GM18505 (cell line): ENCODE results near the gene ANTXR2.

Experiments used
- ATAC-seq: cut with Tn5 transposase; IDR thresholded peaks from one replicate; pipeline ENCODE4 v1.9.1; 2021; ENCODE audit not compliant: unreplicated experiment
- POLR2A ChIP-seq: IDR thresholded peaks from 4 replicates; pipeline ENCODE4 v1.6.1; 2011; ENCODE audit warnings: borderline replicate concordance; ENCODE audit not compliant: insufficient read depth, insufficient read length; ENCODE audit errors: extremely low read depth

The ANTXR2 gene

GRCh38 chr4:80043541-80043940, 29.5 kb downstream of the ANTXR2 start:
- no peak for ATAC-seq

GRCh38 chr4:80042821-80043220, 30.2 kb downstream of the ANTXR2 start:
- no peak for ATAC-seq
- no peak for TF ChIP-seq POLR2A

More at GRCh38 chr4:80043541-80043940, 29.5 kb downstream of the ANTXR2 start:
- no peak for TF ChIP-seq POLR2A

- no peak for ATAC-seq
- TF ChIP-seq POLR2A, result no peak
Measured at GRCh38 chr4:80037864-80038263, 35.2 kb downstream of the ANTXR2 start.

- no peak for ATAC-seq
Measured at GRCh38 chr4:80036949-80037685, 35.9 kb downstream of the ANTXR2 start.

GRCh38 chr4:80036306-80036705, 36.7 kb downstream of the ANTXR2 start:
- no peak for TF ChIP-seq POLR2A
- ATAC-seq, result no peak

More at GRCh38 chr4:80036949-80037685, 35.9 kb downstream of the ANTXR2 start:
- no peak for TF ChIP-seq POLR2A

GRCh38 chr4:80035336-80035735, 37.7 kb downstream of the ANTXR2 start:
- no peak for ATAC-seq
- no peak for TF ChIP-seq POLR2A

GRCh38 chr4:80033581-80033980, 39.4 kb downstream of the ANTXR2 start:
- no peak for TF ChIP-seq POLR2A
- ATAC-seq, result no peak

- no peak for ATAC-seq
- TF ChIP-seq POLR2A, result no peak
Measured at GRCh38 chr4:80029364-80029763, 43.7 kb downstream of the ANTXR2 start.

GRCh38 chr4:80027611-80028010, 45.4 kb downstream of the ANTXR2 start:
- no peak for TF ChIP-seq POLR2A
- no peak for ATAC-seq

- no peak for ATAC-seq
- no peak for TF ChIP-seq POLR2A
Measured at GRCh38 chr4:80026100-80026499, 46.9 kb downstream of the ANTXR2 start.

GRCh38 chr4:80024335-80024734, 48.7 kb downstream of the ANTXR2 start:
- no peak for ATAC-seq

GRCh38 chr4:80022282-80022681, 50.7 kb downstream of the ANTXR2 start:
- no peak for ATAC-seq
- TF ChIP-seq POLR2A, result no peak

More at GRCh38 chr4:80024335-80024734, 48.7 kb downstream of the ANTXR2 start:
- TF ChIP-seq POLR2A, result no peak

GRCh38 chr4:80017125-80017854, 55.7 kb downstream of the ANTXR2 start:
- no peak for TF ChIP-seq POLR2A
- ATAC-seq, result peak; percentile 68

GRCh38 chr4:80016506-80016905, 56.5 kb downstream of the ANTXR2 start:
- ATAC-seq, result no peak

More at GRCh38 chr4:80016506-80016905, 56.5 kb downstream of the ANTXR2 start:
- TF ChIP-seq POLR2A, result no peak
